Measurements from ENCODE around the gene DOK6. TPM values are rescaled to one million over a fixed set of nuclear protein-coding genes. Genes with fewer than 3 reads are reported as not detected.
"Not testable (repeated sequence)": the region's sequence is repeated elsewhere in the genome, so short reads cannot be mapped to it uniquely, and the experiment has no call there.

DOK6 gene
- total RNA-seq, 1 experiment from 2014 or later = 0.30 TPM

- in situ Hi-C loops (cut with HindIII; ENCODE audit: low pct_unique_long_range_greater_than_20kb, low sequenced_read_pairs) = no loop called here
- DNase-seq (ENCODE audit: low read depth) = no peak
Measured at GRCh38 chr18:69648486-69648885, 247.8 kb downstream of the DOK6 start.

GRCh38 chr18:69649684-69650083 is 249.0 kb downstream of the DOK6 start:
- no peak for DNase-seq (ENCODE audit: low read depth)
- in situ Hi-C loops (cut with HindIII; ENCODE audit: low pct_unique_long_range_greater_than_20kb, low sequenced_read_pairs) = no loop called here

- DNase-seq (ENCODE audit: low read depth) = no peak
- in situ Hi-C loops (cut with HindIII; ENCODE audit: low pct_unique_long_range_greater_than_20kb, low sequenced_read_pairs) = no loop called here
Measured at GRCh38 chr18:69651243-69651642, 250.6 kb downstream of the DOK6 start.

- in situ Hi-C loops (cut with HindIII; ENCODE audit: low pct_unique_long_range_greater_than_20kb, low sequenced_read_pairs) = no loop called here
Measured at GRCh38 chr18:69655816-69656215, 255.1 kb downstream of the DOK6 start.

GRCh38 chr18:69658103-69658502 is 257.4 kb downstream of the DOK6 start:
- in situ Hi-C loops (cut with HindIII; ENCODE audit: low pct_unique_long_range_greater_than_20kb, low sequenced_read_pairs) = no loop called here
- no peak for DNase-seq (ENCODE audit: low read depth)

More at GRCh38 chr18:69655816-69656215, 255.1 kb downstream of the DOK6 start:
- DNase-seq (ENCODE audit: low read depth) = no peak

GRCh38 chr18:69658685-69659084 is 258.0 kb downstream of the DOK6 start:
- in situ Hi-C loops (cut with HindIII; ENCODE audit: low pct_unique_long_range_greater_than_20kb, low sequenced_read_pairs) = no loop called here
- no peak for DNase-seq (ENCODE audit: low read depth)

- in situ Hi-C loops (cut with HindIII; ENCODE audit: low pct_unique_long_range_greater_than_20kb, low sequenced_read_pairs) = no loop called here
- DNase-seq (ENCODE audit: low read depth) = no peak
Measured at GRCh38 chr18:69659142-69659651, 258.5 kb downstream of the DOK6 start.

GRCh38 chr18:69662090-69662489 is 261.4 kb downstream of the DOK6 start:
- in situ Hi-C loops (cut with HindIII; ENCODE audit: low pct_unique_long_range_greater_than_20kb, low sequenced_read_pairs) = not testable (repeated sequence)

GRCh38 chr18:69664399-69664798 is 263.7 kb downstream of the DOK6 start:
- DNase-seq (ENCODE audit: low read depth) = no peak
- in situ Hi-C loops (cut with HindIII; ENCODE audit: low pct_unique_long_range_greater_than_20kb, low sequenced_read_pairs) = no loop called here

More at GRCh38 chr18:69662090-69662489, 261.4 kb downstream of the DOK6 start:
- DNase-seq (ENCODE audit: low read depth) = not testable (repeated sequence)

- in situ Hi-C loops (cut with HindIII; ENCODE audit: low pct_unique_long_range_greater_than_20kb, low sequenced_read_pairs) = no loop called here
- no peak for DNase-seq (ENCODE audit: low read depth)
Measured at GRCh38 chr18:69674292-69674877, 273.7 kb downstream of the DOK6 start.

- DNase-seq (ENCODE audit: low read depth) = no peak
- in situ Hi-C loops (cut with HindIII; ENCODE audit: low pct_unique_long_range_greater_than_20kb, low sequenced_read_pairs) = no loop called here
Measured at GRCh38 chr18:69674966-69675365, 274.3 kb downstream of the DOK6 start.

GRCh38 chr18:69677595-69677994 is 276.9 kb downstream of the DOK6 start:
- in situ Hi-C loops (cut with HindIII; ENCODE audit: low pct_unique_long_range_greater_than_20kb, low sequenced_read_pairs) = no loop called here
- DNase-seq (ENCODE audit: low read depth) = no peak

- in situ Hi-C loops (cut with HindIII; ENCODE audit: low pct_unique_long_range_greater_than_20kb, low sequenced_read_pairs) = no loop called here
- no peak for DNase-seq (ENCODE audit: low read depth)
Measured at GRCh38 chr18:69680123-69680522, 279.4 kb downstream of the DOK6 start.

GRCh38 chr18:69683176-69683575 is 282.5 kb downstream of the DOK6 start:
- in situ Hi-C loops (cut with HindIII; ENCODE audit: low pct_unique_long_range_greater_than_20kb, low sequenced_read_pairs) = no loop called here
- DNase-seq (ENCODE audit: low read depth) = no peak

- in situ Hi-C loops (cut with HindIII; ENCODE audit: low pct_unique_long_range_greater_than_20kb, low sequenced_read_pairs) = no loop called here
- no peak for DNase-seq (ENCODE audit: low read depth)
Measured at GRCh38 chr18:69684789-69685188, 284.1 kb downstream of the DOK6 start.

- in situ Hi-C loops (cut with HindIII; ENCODE audit: low pct_unique_long_range_greater_than_20kb, low sequenced_read_pairs) = no loop called here
- DNase-seq (ENCODE audit: low read depth) = no peak
Measured at GRCh38 chr18:69686861-69687260, 286.2 kb downstream of the DOK6 start.

GRCh38 chr18:69689121-69689759 is 288.6 kb downstream of the DOK6 start:
- in situ Hi-C loops (cut with HindIII; ENCODE audit: low pct_unique_long_range_greater_than_20kb, low sequenced_read_pairs) = no loop called here
- no peak for DNase-seq (ENCODE audit: low read depth)

GRCh38 chr18:69691008-69691760 is 290.5 kb downstream of the DOK6 start:
- in situ Hi-C loops (cut with HindIII; ENCODE audit: low pct_unique_long_range_greater_than_20kb, low sequenced_read_pairs) = no loop called here
- no peak for DNase-seq (ENCODE audit: low read depth)

- in situ Hi-C loops (cut with HindIII; ENCODE audit: low pct_unique_long_range_greater_than_20kb, low sequenced_read_pairs) = no loop called here
Measured at GRCh38 chr18:69697069-69697468, 296.4 kb downstream of the DOK6 start.

More at GRCh38 chr18:69697069-69697468, 296.4 kb downstream of the DOK6 start:
- DNase-seq (ENCODE audit: low read depth) = no peak

Data from Caki2 (cell line).